ENCODE results near the gene DSCAML1.

The DSCAML1 gene

GRCh38 chr11:117552626-117553025 lies 244.4 kb downstream of the DSCAML1 start:
- DNase-seq (ENCODE audit: low spot score) = no peak
- TF ChIP-seq CTCF (IDR thresholded peaks at IDR 0.05; ENCODE audit: extremely low read depth, insufficient read depth, missing control alignments) = no peak
- in situ Hi-C loops (cut with MboI; ENCODE audit: low pct_unique_long_range_greater_than_20kb, low sequenced_read_pairs, unreplicated experiment) = no loop called here

DNA sequence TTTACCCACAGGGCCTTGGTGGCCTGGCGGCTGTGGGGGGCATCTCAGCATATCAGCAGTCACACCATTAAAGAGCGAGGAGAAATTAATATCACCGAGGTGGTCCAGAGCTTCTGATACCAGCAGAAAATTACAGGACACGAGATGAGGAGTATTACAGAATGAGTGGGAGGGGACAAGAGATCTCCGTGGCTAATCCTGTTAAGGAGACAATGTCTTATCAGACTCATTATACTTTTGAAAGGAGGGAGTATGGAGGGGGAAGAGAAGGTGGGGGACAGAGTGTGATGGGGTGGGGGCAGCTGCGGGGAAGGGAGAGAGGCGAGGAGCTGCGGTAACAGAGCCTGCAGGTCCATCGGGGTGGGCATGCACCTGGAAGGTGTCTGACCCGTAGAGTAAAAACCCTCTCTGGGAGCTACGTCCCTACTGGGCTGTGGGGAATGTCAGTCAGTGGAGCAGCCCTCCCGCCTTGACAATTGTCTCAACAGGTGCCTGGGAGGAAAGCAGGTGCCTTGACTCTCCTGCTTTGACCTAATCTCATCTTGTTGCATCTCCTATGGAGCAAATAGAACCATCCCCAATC lies 245.2 kb downstream of the DSCAML1 start:
- TF ChIP-seq CTCF (IDR thresholded peaks at IDR 0.05; ENCODE audit: extremely low read depth, insufficient read depth, missing control alignments) = no peak
- in situ Hi-C loops (cut with MboI; ENCODE audit: low pct_unique_long_range_greater_than_20kb, low sequenced_read_pairs, unreplicated experiment) = no loop called here
- no peak for DNase-seq (ENCODE audit: low spot score)

- in situ Hi-C loops (cut with MboI; ENCODE audit: low pct_unique_long_range_greater_than_20kb, low sequenced_read_pairs, unreplicated experiment) = no loop called here
- TF ChIP-seq CTCF (IDR thresholded peaks at IDR 0.05; ENCODE audit: extremely low read depth, insufficient read depth, missing control alignments) = no peak
Measured at GRCh38 chr11:117550466-117550865, 246.6 kb downstream of the DSCAML1 start.

DNA sequence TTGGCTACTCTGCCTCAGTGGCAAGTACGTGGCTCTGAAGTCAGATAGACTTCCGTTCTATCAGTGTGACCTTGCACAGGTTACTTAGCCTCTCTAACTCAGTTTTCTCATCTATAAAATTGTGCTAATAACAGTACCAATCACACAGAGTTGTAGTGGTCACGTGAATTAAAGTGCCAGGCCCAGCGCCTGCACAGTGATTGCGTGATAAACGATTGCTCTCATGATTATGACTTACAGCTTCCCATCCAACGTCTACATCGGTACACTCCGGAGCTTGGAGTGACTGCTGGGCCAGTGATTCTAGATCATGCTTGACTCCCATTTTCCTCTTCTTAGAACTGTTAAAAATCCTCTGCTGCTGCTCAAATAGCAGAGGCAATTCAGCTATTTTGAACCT lies 247.6 kb downstream of the DSCAML1 start:
- TF ChIP-seq CTCF (IDR thresholded peaks at IDR 0.05; ENCODE audit: extremely low read depth, insufficient read depth, missing control alignments) = no peak
- DNase-seq (ENCODE audit: low spot score) = no peak
- in situ Hi-C loops (cut with MboI; ENCODE audit: low pct_unique_long_range_greater_than_20kb, low sequenced_read_pairs, unreplicated experiment) = no loop called here

More at GRCh38 chr11:117550466-117550865, 246.6 kb downstream of the DSCAML1 start:
- DNase-seq (ENCODE audit: low spot score) = no peak

DNA sequence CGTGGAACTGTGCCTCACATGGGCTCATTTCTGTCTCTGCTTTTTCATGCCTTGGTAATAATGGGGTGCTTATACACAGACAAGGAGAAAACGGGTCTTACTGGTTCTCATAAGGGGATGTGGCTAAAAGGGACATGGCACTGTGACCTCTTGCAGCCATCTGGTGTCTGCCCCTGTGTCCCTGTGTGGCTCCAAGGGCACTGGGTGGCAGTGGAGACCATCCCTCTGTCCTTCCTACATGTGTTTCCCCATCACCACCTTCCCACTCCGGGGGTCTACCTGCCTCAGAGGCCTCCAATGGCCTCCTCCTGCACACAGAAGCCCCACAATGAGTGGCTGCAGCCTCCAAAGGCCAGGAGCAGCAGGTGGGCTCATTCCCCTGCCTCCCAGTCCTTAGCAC lies 248.1 kb downstream of the DSCAML1 start:
- in situ Hi-C loops (cut with MboI; ENCODE audit: low pct_unique_long_range_greater_than_20kb, low sequenced_read_pairs, unreplicated experiment) = no loop called here
- TF ChIP-seq CTCF (IDR thresholded peaks at IDR 0.05; ENCODE audit: extremely low read depth, insufficient read depth, missing control alignments) = no peak
- no peak for DNase-seq (ENCODE audit: low spot score)

DNA sequence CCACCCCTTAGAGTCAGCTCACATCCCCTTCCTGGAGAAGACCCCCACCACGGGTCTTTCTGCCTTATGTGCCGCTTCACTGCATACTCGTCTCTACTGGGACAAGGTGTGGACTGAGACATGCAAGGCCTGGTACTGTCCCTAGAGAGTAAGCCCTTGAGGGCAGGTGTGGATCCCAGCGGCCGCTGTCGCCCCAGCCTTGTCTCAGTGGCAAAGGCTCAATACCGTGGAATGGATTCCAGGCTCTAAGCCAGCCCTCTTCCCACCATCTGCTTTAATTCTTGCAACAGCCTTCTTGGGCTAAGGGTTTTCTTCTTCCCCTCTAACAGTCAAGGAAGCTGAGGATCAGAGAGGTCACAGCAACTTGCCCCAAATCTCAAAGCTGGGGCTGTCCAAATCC lies 249.1 kb downstream of the DSCAML1 start:
- no peak for DNase-seq (ENCODE audit: low spot score)
- in situ Hi-C loops (cut with MboI; ENCODE audit: low pct_unique_long_range_greater_than_20kb, low sequenced_read_pairs, unreplicated experiment) = no loop called here
- no peak for TF ChIP-seq CTCF (IDR thresholded peaks at IDR 0.05; ENCODE audit: extremely low read depth, insufficient read depth, missing control alignments)
